ENCODE results near the gene UCN3. TPM values are rescaled to one million over a fixed set of nuclear protein-coding genes. Genes with fewer than 3 reads are reported as not detected.

UCN3 gene
- total and polyA plus RNA-seq, 9 of the 15 experiments (the other 6 are each of a cell fraction or from before 2014, with no cell fraction given) = not detected

- TF ChIP-seq MGA (IDR thresholded peaks at IDR 0.05) (peak; percentile 36; the same call in 1 of the 2 replicates), KDM1A (IDR thresholded peaks at IDR 0.05) (peak in 1 of 2 experiments; percentile 31; a peak in 1 of 4 replicates), TAF1 (IDR thresholded peaks at IDR 0.05; ENCODE audit: control insufficient read depth, extremely low read depth, insufficient read depth, low read length, severe bottlenecking) (peak; percentile 49), NCOR1 (IDR thresholded peaks at IDR 0.05) (peak; percentile 23; the same call in 1 of the 2 replicates)
- TF ChIP-seq, protein P1, sequence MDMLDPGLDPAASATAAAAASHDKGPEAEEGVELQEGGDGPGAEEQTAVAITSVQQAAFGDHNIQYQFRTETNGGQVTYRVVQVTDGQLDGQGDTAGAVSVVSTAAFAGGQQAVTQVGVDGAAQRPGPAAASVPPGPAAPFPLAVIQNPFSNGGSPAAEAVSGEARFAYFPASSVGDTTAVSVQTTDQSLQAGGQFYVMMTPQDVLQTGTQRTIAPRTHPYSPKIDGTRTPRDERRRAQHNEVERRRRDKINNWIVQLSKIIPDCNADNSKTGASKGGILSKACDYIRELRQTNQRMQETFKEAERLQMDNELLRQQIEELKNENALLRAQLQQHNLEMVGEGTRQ (CRISPR knock-in tag; IDR thresholded peaks at IDR 0.05) = no peak
Observed at GRCh38 chr10:5404208-5405041, 39.7 kb downstream of the UCN3 start, which contains the start of gene TUBAL3 (continued).
